GM19467 (cell line): ENCODE results near the gene RUNX3.
"Not testable (repeated sequence)": the region's sequence is repeated elsewhere in the genome, so short reads cannot be mapped to it uniquely, and the experiment has no call there.

Experiments used
- ATAC-seq: cut with Tn5 transposase; IDR thresholded peaks from one replicate; pipeline ENCODE4 v1.9.1; 2021; ENCODE audit warnings: mild to moderate bottlenecking, moderate library complexity; ENCODE audit not compliant: unreplicated experiment

Gene RUNX3

DNA sequence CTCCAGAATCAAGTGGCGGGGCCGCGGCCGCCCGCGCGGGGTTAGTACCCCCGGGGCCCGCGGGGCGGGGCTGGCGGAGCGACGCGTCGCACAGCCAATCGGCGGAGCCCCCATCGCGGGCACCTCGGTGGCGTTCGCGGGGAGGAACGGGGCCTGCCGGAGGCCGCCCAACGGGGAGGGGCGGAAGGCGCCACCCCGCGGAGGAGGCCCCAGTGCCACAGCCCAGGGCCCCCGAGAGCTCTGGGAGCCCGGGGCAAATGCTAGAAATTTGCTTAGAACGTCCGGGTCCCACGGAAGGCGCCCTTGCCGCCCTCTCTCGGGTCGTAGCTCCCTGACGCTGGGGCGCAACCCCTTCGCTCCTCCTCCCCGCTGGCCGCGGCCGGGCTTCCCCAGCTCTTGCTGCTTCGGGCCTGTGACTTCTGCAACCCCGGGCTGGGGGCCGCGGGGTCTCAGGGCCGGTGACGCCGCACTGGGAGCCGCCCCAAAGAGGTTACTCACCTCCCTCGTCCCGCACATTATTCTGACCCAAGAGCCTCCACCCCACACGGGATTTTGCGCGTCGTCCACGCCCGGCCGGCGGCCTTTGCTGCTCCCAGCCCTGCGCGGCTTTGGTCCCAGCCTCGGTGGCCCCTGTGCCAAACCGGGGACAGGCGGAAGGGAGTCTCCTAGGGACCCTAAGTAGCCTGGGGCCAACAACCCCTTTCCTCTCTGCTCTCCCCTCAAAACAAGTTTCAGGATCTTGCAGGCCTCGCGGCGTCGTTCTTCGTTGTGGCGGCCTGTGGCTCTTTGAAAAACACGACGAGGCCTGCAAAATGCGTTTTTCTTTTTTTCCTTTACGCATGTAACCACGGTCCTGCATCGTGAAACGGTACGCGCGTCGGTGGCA, at the start of gene RUNX3:
Gene RUNX3 (minus strand): TSS at position 17 of the 886 bp plus-strand sequence. CDS start 408 bp downstream, outside the sequence.
- ATAC-seq, result peak; percentile 65

DNA sequence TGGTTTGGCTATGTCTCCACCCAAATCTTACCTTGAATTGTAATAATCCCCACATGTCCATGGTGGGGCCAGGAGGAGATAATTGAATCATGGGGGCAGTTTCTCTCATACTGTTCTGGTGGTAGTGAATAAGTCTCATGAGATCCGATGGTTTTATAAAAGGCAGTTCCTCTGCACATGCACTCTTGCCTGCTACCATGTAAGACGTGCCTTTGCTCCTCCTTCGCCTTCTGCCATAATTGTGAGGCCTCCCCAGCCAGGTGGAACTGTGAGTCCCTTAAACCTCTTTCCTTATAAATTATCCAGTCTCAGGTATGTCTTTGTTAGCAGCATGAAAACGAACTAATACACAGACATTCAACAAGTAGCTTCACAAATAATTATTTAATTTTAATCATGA, 49.2 kb upstream of the RUNX3 start:
- not testable (repeated sequence) for ATAC-seq

DNA sequence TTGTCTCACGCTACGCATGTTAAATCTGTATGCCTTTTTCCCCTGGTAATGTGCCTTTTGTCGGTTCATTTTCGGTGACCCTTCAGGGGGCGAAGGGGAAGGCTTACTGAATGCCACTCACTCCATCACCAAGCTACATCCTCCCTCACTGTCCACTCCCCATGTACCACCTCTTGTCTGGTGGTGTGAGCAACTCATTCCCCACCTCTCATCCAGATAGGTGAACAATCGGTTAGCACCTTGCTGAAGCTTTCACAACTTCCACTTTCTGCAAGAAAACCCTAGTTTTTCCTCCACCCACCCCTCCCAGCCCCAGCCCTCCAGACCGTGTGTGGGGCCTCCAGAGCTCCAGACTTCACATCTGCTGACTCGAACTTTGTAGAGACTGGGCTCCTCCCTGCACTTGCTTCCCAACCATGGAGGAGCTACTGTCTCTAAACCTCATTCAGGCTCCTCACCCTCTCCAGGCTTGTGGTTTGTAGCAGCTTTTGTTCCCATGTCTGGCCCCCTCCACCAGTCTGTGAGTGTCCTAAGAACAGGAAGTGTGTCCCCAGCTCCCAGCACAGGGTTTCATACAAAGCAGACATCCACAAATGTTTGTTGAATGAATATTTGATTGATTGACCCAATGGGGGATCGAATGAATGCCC, 48.4 kb upstream of the RUNX3 start:
- no peak for ATAC-seq

DNA sequence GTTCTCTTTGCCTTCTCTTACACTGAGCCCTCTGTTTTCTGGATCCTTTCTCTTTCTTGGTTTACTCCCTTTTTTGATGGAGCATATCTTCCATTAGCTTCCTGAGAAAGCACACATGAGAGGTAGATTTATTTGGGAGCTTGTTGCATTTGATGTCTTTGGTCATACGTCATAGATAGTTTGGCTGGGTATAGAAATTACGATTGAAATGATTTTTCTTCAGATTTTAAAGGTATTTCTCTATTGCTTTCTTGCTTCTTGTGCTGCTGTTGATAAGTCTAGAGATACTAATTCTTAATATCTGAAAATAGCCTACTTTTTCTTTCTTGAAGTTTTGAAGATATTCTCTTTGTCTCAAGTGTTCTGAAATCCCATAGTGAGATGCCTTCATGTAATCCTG, 45.3 kb upstream of the RUNX3 start:
- no peak for ATAC-seq

DNA sequence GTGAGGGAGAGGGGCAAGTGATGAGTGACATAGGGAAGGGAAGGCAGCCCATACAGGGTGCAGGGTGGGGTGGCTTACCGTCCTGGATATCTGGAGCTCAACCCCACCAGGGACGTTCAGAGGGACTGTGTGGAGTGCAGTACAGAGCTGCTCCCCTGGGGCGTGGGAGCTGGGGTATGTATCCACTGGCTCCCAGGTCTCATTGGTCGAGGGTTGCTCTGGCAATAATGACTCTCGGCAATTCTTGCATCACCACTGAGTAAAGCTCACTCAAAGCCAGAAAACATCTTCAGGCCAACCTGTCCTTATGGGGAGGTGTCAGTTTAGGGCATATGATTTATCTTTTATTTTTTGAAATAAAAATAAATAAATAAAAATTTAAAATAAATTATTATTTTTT, 43.2 kb upstream of the RUNX3 start:
- ATAC-seq, result no peak

DNA sequence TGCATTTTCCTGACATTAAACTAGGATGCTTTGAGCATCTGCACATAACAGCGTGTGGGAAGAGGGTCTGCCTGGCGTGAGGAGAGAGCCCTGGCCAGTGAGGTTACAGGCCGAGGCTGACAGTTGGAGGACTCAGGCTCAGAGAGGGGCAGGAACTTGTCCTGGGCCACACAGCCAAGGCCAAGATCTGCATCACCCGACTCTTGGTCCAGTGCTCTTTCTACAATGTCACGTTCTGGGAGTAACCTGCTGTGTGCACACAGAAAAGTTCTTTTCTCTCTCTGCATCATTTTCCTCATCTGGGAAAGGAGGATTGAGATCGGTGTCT, 42.8 kb upstream of the RUNX3 start:
- ATAC-seq, result no peak

DNA sequence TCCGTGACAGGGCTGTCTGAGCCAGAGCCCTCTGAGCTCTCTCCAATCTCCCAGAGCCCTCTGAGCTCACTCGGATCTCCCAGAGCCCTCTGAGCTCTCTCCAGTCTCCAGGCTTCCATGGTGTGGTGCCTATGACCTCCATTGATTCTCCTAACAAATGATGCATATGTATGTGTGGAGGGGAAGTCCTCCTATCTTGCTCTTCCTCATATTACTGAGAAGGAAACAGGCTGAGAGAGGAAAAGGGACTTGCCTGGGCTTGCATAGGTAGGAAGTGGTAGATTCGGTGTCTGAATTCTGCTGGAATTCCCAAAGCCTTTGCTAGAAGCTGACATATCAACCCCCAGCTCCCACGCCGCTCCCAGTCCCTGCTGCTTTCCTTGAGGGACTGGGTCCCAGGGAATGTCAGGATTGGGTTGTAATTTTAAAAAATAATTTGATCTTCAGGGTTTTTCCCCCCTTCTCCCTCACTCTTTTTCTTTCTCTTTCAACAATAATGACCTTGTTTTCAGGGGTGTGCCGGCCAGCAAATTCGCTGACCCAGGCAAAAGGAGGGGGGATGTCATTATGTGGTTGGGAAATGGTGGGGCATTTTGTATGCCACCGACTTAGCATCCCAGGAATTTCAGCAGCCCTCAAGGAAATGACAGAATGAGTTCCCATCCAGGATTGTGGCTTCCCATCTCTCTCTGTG, 42.3 kb upstream of the RUNX3 start:
- ATAC-seq, result no peak

DNA sequence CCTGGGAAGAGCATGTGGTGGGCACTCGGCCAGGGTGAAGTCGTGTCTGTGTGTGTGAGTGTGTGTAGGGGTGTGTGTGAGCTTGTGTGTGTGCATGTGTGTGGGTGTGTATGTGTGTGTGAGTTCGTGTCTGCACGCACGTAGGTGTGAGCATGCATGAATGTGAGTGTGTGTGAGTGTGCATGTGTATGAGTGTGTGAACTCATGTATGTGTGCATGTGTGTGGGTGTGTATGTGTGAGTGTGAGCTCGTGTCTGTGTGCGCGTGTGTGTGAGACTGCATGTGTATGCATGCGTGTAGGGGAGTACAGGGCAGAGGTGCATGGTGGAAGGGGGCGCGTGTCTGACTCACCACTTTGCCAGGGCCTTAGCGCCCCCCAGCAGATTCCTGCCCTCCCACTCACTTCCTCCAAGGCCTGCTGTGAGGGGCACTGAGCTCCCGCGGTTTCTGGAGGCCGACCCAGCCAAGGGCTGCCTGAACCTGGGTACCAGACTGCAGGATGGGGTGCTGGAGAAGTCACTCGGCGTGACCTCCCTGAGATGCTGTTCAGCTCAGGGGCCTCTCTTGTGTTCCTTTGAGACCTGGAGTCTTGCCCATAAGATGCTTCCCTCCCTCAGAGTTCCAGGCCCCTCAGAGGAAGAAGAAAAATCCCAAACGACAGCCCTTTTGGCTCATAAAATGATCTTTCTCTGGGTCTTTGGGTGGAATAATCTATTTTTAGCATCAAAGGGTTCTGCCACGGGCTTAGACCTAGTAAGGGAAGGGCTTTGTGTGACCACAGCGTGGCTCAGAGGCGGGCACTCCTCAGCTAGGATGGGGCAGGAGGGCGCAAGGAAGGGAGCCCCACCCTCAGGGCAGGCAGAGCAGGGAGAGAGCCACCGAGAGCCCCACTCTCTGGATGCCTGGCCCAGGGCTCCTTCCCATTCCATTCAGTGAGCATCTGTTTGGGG, 41.1 kb upstream of the RUNX3 start:
- ATAC-seq, result no peak

DNA sequence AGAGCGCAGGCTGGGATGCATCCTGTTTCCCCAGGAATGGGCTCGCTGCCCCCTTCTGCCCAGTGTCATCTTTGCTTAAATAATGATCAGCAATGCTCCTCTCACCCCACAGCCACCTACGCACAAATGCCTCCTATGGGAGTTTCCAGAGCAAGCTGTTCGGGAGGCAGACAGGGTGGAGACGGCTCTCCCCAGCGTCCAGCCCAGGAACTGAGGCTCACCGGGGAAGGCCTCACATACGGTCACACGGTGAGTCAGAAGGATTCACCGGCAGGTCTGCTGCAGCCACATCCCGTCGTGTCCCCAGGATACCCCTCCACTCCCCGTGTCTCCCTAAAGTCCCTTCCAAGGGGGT, 40.3 kb upstream of the RUNX3 start:
- no peak for ATAC-seq

DNA sequence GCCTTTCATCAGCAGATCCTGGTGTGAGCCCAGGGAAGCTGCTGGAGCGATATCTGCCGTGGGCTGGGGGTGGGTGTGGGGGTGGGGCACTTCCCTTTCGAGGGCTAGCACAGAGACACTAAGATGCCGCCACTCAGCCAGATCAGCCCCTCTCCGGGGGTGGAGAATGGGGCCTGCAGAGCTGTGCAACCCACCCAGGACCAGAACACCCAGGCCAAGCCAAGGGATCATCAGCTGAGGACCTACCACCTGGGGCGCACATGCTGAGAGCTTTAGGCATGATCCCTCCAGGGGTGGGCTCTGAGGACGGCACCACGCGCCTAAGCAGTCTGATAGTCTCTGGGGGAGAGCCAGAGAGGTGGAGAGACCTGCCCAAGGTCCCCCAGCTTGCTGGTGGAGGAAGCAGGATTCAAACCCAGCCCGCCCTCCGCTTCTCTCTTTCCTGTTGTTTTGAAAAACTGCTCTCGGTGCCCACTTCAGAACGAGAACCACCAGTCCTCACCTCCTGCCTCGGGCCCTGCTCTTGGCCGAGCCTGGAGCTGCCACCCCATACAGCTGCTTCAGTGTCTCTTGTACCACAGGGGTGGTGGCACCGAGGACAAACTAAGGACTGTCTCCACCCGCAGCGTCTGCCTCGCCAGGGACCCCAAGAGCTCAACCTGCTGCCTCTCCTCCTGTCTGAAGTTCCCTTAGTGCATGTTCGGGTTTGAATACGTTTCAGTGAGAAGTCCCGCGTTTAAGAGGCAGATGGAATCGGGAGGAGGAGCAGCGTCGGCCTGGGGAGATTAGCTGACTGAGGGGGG, 39.7 kb upstream of the RUNX3 start:
- no peak for ATAC-seq

DNA sequence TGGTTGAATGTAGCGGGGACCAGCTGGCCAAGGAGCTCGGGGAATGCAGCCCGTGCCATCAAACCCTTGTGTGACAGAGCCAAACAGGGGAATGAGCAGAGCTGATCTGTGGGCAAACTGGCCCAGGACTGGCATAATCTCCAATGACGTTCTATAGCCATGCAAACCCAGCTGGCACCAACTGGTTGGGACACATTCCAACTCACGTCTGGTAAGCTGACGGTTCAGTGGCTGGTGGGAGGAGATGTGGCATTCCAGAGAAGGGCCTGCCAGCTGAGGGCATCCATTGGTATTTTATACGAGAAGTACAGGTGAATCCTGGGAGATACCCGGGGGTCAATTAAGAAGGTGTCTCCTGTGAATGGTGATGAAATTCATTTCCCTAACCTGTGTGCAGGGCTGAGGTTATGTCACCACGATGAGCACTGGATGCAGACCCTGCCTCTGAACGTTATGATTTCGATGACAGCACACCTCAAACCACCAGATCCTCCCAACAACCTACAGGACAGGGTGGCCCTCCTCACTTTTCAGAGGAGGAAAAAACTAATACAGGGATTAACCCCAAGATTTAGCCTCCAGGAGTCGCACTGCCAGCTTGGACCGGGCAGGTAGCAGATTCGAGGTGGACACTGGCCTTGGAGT, 39.0 kb upstream of the RUNX3 start:
- ATAC-seq, result no peak

DNA sequence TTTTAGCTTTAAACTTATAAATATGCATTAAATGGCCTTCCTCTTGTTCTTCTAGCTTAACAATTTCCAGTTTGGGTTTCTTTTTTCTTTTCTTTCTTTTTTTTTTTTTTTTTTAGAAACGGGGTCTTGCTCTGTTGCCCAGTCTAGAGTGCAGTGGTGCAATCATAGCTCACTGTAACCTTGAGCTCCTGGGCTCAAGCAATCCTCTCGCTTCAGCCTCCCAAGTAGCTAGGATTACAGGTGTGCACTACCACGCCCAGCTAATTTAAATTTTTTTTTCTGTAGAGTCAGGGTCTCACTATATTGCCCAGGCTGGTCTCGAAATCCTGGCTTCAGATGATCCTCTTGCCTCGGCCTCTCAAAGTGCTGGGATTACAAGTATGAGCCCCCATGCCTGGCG, 37.9 kb upstream of the RUNX3 start:
- ATAC-seq, result no peak

DNA sequence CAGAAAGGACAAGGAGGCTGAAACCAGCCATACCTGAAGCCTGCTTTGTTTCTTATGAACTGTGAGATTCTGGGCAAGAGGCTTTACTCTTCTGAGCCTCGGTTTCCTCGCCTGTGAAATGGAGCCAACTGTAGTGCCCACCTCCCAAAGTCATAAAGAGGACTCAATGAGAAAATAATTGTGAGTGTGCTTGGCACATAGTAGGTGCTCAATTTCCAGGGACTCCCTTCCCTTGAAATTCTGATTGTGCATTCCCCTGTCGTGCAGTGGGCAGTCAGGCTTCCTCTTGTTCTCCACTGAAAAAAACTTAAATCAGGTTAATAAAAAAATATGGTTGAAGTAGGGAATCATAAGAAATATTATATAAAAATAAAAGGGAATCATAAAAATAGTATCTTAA, 37.5 kb upstream of the RUNX3 start:
- no peak for ATAC-seq

DNA sequence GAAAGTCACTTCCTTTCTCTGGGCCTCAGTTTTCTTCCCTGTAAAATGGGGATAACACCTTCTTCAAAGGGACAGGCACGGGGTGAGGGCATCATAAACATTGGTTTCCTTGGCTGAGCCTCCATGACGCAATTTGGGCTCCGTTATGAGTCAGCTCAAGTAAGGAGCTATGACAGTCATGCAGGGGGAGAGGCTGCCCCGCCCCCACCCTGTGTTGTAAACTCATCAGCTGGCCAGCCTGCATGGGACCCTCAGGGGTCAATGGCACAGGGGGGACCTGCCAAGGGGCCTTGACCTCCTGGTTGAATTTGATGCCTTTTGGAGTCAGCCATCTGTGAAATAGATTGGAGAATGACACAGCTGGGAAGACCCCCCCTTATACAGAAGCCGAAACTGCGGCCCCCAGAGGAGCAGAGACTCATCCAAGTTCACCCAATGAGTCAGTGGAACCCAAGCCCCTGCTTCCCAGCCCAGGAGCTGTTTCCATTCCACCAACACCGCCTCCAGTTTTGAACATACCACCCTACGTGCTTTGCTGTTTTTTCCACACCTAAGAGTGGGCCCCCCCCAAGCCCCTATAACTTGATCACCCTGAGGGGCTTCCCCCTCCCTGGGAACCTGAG, 36.8 kb upstream of the RUNX3 start:
- ATAC-seq, result no peak

DNA sequence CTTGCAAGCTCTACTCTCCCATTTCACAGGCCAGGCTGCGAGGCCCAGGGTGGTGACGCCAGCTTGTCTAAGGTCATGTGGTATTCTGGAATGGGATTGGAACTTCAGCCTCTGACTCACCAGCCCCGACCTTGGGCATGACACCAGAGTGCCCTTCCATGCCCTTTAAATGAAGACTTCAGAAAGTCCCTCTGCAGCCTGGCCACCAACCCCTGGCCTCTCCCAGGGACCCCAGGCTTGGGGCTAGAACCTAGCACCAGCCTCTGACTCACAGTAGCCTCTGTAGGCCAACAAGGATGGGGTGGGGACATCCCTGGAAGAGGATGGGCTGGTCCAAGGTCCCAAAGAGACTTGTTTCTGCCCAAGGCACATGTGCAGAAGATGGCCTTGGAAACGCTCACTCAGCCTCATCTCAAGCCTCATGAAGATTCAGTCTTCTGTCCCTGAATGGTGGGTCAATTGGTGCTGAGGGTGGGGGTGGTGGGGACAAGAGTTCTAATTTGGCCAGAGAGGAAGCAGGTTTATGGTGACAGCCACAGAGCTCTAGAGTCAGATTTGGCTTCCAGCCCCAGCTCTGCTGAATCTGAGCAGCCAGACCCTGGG, 36.1 kb upstream of the RUNX3 start:
- no peak for ATAC-seq

DNA sequence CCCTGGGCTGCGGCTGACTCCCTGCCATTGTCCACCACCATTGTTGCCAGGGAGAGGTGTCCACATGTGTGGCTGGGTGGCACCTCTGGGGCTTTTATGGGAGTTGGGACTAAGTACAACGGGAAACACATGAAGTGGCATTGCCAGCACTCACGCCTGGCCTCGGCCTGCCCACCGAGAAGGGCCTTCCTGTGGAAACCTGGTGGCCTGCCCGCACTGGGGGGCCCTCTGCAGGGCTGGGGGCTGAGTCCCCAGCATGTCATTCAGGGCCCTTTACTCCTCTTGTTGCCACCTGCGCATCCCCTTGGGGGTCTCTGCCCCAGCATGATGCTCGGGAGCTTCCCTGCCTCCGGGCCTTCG, 35.5 kb upstream of the RUNX3 start:
- peak; percentile 3 for ATAC-seq

DNA sequence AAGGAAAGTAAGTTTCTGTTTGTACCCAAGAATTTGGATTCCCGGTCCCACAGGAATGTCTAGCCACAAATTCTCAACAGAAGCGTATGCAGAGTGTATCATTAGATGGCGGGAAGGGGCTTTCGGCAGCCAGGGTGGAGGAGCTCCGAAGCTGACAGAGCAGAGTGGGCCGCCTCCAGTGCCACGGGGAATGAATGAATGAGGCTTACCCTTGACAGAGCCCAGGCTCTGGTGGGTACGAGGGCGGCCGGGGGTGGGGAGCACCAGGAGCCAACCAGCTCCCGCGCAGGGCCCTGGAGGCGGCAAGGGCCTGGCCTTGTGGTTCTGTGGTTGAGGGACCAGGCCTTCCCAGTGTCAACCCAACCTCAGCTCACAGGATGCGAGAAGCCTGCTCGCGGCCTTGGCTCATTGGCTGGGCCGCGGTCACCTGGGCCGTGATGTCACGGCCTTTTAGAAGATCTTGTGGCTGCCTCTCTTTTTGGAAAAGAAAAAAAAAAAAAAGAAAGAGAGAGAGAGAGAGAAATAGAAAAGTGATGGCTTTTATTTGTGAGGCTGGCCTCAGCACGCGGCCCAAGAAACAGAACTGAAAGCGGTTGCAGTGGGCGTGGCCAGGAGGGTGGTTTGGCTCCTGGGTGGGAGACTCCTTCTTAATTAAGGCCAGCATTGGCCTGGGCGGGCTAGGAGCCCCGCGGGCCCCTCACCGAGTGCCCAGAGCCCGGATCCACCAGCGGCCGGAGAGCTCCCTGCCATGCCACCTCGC, 34.9 kb upstream of the RUNX3 start:
- peak; percentile 84 for ATAC-seq
